GM19238 (cell line): ENCODE results near the gene FARS2.
"Not testable (repeated sequence)": the region's sequence is repeated elsewhere in the genome, so short reads cannot be mapped to it uniquely, and the experiment has no call there.

Source experiments
- DNase-seq: peaks from one replicate; pipeline ENCODE4 v3.0.0; 2011; ENCODE audit warnings: low spot score; ENCODE audit not compliant: insufficient read length

Gene FARS2

DNA sequence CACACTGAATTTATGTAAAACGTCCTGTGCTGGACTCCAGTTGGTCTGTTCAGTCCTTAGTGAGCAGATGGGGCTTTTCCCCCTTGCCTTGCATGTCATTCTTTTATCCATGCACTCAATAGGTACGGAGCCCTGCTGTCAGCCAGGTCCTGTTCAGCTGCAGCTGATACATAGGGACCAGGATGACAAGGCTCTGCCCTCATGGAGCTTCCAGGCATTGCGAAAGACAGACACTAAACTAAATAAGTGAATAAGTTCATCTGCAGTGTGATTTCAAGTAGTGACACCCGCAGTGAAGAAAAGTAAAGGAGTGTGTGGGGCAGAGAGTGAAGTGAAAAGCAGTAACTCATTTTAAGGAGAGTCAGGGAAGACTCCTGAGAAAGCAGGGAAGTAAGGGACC lies 421.2 kb downstream of the FARS2 start:
- no peak for DNase-seq

DNA sequence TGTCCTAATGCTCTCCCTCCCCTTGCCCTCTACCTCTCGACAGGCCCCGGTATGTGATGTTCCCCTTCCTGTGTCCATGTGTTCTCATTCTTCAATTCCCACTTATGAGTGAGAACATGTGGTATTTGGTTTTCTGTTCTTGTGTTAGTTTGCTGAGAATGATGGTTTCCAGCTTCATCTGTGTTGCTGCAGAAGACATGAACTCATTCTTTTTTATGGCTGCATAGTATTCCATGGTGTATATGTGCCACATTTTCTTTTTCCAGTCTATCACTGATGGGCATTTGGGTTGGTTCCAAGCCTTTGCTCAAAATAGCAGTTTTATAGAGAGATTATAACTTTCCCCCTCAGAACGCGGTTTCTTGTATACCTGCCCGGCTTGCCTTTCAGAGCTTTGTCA lies 422.4 kb downstream of the FARS2 start:
- DNase-seq, result not testable (repeated sequence)

DNA sequence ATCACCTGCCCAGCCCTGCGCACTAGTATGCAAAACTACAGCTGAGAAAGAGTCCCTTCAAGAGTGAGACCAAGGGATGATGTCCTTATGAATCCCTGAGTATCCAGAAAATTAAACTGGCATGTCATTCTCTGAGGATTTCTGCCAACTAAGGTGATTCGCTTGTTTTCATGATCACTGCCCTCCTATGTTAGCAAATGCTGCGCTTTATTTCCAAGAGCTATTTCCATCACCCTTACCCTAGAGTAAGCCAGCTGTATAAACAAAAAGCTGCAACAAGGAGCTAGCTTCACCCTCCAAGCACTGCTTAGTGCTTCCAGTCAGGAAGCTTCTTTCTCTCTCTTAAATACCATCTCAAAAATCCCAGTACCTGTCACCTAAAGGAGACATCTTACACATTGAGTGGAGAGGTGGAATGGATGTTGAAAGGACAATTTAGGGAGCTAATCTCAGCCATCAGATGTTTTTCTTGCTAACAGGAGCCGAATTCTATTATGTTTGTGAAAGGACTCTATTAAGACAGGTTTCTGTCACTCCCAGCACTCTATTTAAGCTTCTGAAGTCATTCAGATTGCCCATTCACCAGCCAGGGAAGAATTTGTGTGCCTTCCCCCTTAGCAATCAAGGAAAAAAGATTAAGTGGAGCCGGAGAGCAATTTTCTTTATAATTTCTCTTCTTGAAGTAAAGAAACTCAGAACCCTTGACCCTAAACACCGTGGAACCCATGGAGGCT lies 423.2 kb downstream of the FARS2 start:
- DNase-seq, result no peak

DNA sequence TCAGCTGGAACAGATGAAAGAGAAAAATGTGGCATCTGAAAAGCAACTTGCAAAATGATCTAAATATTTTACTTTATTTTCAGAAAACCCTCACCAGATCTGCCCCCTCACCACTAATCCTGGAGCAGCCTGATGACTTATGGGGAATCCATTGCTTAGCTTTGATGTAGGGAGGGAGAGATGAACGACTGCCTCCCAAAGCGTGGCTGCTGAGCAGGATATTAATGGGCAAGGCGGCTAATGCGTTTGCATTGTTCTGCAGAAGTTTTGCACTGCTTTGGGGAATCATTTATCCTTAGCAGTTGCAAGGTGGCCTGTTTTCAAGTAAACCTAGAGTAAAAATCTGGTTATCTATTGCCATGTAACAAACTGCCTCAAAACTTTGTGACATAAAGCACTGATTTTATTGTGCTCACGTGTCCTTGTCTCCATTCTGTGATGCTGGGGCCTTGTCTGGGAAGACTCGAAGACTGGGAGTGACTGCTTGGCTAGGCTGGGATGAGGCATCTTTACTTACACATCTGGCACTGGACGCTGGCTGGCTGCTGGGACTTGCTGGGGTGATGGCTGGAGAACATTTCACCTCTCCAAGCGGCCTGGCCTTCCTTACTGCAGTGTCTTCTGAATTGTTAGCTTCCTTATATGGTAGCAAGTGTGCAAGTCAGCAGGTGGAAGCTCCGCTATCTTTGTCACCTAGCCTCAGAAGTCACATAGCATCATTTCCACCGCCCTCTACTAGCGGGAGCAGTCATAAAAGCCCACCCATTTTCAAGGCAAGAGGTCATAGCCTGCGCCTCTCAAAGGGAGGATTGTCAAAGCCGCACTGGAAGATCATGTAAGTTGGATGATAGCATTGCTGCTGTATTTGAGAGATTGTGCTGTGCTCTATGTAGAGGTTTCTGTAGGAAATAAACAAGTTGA lies 432.2 kb downstream of the FARS2 start:
- no peak for DNase-seq

DNA sequence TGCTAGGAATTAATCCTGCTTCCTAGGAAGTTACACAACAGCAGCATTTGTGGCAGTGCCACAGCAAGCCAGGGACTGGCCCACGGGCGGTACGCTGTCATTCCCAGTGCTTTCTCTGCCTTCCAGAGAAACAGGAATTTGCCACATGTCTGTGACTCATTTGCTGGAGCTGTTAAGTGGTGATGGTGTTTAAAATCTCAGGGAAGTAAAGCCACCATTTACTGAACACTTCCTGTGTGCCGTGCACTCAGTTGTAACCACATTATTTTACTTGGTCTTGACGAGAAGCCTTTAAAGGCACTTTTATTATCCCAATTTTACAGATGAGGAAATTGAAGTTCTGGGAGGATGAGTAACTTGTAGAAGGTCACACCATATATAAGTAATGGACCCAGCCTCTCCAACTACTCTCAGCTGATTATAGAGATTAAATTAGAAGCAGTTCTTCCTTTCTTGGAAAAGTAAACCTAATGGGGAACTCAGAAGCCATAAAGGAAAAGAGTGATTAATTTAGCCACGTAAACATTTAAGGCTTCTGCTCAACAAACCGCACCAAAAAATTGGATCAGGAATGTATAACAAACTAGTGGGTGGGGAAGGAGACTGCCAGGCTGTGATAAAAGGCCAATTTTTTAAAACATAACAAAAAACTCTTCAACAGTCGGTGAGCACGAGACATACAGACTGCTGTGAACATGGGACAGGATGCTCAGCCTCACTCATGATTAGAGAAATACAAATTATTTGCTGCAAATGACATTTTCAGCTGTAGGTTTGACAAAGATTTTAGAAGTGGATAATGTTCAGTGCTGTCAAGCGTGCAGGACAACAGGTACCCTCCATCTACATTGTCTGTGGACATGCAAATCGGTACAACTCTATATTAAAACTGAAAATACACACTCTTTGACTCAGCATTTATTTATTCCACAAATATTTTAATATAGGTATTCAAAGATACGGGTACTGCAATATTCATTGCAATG lies 434.2 kb downstream of the FARS2 start:
- no peak for DNase-seq

DNA sequence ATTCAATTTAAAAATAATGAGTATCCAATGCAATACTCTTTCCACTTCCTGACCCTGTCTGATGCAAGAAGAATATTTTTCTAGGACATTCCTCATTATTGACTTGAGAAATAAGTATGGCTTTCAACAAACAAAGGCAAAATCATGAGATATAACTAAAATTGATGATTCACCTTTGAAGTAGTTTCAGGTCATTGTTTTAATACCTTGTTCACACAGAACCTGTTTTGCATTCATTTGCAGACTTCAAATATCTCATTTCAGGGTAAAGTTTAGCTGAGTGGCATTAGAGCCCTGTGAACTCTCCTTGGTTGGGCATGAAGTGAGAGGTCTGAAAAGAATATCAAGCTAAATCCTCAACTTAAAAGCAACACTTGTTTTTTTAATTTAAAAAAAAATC lies 436.2 kb downstream of the FARS2 start:
- DNase-seq, result no peak

DNA sequence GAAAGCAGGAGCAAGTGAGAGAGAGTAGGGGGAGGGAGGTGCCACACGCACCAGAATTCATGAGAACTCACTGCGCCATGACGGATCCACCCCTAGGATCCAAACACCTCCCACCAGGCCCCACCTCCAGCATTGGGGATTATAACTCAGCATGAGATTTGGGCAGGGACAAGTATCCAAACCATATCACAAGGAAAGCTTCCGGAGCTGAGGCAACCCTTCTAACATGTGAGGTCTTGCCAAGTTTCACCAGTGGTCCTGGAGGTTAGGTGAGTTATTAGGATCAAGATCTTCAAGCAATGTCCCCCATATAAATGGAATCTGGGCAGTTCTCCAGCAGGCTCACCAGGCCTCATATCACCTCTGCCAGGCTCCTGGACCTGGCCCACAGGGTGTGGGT lies 437.0 kb downstream of the FARS2 start:
- no peak for DNase-seq

DNA sequence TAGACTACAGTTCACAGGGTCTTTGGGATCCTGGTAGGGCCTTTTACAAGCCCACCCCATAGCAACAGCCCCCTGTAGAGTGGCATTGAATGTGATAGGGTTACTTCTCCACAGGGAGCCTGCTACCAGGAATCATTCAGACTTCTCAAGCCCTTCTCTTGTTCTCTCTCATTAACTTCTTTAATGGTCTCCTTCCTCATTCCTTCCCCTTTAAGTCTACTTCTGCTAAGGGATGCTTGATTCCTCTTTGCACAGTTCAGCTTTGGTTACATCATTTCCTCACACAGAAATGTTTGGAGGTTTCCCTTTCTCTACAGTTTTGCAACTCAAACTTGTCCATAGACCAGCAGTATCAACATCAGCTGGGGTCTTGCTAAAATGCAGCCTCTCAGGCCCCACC lies 437.8 kb downstream of the FARS2 start:
- DNase-seq, result not testable (repeated sequence)

DNA sequence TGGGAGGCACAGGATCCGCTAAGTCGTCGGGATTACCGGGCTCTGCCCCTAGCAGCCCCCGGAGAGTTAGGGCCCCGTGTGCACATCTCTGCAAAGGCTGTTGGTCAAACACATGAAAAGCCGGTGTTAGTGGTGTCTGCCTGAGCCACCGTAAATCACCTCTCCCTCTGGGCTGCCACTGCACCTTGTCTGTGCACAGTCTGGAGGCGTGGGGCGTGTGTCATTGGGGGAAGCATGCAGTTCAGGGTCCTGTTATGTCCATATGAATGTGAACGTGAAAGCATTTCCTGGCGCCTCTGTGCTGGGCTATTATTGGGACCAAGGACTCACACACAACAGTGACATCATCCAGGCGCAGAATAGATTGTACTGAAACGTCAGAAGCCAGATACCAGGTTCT lies 439.9 kb downstream of the FARS2 start:
- no peak for DNase-seq

DNA sequence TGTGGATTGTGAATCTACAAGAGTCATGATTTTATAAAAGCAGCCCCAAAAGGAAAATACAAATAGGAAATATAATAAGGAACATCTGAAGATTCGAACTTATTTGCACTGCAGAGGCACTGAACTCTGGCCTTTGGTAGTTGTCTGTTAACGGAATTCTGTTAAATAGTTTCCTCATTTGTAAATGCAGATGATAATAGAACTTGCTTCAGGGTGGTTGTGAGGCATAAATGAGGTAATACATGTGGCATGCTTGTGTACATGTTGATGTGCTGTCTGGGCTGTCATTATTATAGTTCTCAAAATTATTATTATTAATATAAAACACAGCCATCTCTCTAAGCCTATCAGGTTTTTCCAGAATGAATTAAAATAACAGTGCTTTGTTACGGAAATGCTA lies 443.4 kb downstream of the FARS2 start:
- DNase-seq, result no peak

DNA sequence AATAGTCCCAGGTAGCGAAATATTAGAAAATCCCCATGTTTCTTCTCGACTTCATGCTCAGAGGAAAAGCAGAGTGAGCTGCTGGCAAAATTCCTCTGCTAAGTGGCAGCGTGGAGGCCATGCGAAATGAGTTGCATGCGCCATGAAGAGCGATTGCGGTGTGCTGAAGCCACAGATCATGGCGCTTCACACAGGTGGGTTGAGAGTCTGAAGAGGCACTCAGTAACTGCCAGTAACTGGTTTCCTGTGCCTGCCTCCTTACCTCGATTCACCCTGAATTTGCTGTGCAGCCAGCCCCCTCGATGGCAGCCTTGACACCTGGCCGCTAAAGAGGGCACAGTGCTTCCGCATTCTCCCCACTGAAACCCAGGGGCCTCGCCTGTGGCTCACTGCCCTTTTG lies 443.9 kb downstream of the FARS2 start:
- no peak for DNase-seq

DNA sequence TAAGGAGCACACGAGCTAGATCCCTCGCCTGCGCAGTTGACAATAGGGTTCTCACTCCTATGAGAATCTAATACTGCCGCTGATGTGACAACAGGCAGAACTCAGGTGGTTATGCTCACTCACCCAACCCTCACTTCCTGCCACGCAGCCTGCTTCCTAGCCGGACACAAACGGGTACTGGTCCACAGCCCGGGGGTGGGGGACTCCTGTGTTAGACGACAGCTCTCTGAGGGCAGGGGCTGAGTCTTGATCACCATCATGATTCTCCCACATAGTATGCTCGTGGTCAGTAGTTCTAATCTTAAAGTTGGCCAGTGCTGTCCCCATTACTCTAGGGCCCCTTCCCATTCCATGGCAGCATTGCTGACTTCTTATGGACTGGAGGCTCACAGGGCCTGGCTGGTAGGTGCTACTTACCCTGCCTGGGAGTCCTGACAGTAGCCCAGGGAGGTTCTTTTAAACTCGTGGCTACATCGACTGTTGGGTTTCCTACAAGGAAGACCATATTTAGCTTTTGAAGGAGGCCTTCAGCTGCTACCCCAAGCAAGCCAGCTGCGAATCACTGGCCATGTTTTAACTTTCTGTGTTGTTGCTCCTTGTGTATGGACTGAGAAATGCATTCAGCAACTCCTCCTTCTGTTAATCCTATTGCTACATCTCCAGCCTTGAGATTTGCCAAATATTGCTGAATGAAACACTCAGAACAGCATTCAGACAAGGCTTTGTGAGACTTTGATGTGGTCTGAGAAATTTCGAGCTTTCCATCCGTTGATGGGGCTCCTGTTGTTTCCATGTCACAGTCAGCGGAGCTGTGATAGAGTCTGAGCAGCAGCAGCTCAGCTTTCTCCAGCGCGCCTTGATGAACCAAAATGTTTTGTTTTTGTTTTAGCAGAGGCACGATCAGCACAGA lies 445.1 kb downstream of the FARS2 start:
- no peak for DNase-seq

DNA sequence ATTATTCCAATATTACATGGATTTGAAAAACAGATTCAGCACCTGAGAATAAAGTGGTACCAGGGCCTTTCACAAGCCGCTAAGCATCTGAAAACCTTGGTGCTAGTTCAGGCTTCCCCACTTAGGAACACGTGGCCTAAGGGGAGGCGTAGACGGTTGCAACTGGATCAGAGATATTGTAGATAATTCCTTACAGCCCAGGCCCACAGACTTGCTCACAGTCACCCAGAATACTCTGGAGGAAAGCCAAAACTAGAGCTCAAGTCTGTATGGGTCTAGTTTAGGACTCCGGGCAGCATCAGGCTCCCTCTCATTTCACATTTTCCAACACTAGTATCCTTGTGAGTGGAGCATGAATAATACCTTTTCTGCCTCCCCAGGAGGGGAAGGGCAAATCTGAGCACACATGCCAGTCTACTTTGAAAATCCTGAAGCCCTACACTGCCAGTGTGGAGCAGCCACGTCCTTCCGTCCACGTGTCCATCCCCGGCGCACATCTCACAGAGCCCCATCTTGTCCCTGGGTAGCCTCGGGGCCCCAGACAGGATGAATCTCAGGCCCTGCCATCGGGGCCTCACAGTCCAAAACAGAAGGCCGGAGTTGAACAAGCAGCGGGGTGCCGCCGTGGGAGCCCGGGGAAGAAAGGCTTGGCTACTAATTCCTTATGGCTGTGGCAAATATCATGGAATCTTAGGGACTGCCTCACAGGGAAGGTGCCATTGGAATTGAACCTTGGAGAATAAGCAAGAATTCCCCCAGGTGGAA lies 446.1 kb downstream of the FARS2 start:
- no peak for DNase-seq

DNA sequence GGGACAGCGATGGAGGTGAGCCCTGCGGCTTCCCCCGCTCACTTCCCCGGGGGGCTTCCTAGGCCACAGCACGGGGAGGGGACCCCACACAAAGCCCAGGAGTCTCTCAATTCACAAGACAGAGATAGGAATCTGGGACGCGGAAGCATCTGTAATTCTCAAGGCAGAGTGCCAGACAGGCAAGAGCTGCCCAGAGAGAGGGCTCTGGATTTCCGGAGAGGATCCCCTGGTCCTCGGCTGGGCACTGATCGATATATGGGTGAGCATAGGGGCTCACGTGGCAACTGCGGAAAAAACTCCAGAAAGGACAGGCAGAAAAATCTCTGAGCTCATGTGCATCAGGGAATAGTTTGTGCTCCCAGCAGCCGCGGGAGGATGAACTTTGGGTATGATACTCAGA lies 449.2 kb downstream of the FARS2 start:
- no peak for DNase-seq

DNA sequence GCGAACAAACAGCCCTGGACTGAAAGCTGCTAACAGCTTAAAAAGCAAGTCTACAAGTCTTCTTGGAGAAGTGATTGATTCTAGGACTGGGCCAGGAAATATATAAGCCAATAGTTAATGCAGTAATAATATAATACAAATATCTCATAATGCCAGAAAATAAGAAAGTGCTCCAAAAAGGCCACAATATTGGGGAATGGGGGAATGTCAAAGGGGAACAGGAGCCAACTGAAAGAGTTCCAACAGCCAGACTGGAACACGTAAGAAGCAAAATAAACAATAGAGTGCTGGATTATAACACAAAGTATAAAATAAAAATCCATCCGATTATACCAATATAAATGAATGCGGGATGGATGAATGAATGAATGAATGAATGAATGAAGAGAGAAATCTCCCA lies 449.6 kb downstream of the FARS2 start:
- DNase-seq, result no peak

DNA sequence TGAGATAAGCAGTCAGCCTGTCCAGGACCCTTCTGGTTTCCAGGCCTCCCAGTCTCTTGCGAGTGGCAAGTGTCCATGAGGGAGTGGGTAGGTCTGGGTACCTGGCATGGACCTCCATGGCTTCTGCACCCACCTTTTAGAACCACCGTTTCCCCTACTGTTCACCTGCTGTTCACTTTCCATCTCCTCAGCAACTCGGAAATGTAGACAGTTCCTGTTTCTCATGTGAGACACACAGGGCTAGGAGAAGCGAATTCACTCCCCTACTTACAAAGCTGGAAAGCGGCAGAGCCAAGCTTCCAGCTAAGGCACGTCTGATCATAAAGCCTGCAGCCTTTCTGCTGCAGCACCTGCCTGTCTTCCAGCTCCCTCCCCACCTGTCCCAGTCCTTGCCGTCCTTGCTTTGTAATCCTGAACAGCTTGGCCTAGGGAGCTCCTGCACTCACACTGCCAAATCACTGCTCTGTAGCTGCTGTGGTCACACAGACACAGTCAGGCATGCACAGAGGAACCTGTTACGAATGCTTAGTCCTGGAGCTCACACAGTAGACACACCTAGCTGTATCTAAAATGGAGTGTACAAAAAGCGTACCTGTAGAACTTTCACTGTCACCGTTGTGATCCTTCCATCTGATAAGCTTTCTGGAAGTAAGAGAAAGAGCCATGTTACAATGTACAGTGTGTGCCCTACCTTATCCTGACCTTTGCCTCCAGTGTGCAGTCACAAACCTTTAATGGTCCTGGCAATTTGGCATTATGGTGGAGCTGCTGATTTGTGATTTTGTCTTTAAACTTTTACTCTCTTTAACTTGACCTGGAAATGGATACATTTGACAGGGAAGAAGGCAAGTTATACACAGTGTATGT lies 451.3 kb downstream of the FARS2 start:
- DNase-seq, result no peak

DNA sequence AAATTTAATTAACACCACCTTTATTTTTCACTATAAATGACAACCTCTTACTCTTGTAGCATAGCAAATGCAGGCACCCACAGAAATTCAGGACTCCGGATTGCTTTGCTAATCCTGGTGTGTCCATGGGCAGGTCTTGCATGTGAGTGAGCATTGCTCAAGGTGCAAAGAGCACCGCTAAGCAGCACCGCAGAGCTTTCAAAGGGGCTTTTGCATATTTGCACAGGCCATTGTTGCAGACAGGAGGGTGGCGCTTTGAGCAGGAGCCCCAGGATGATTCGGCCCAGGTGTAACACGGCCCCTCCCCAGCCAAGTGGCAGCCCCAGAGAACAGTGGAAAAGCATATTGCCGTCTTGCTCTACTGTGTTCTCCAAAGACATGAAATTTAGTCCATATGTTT lies 452.2 kb downstream of the FARS2 start:
- DNase-seq, result no peak

DNA sequence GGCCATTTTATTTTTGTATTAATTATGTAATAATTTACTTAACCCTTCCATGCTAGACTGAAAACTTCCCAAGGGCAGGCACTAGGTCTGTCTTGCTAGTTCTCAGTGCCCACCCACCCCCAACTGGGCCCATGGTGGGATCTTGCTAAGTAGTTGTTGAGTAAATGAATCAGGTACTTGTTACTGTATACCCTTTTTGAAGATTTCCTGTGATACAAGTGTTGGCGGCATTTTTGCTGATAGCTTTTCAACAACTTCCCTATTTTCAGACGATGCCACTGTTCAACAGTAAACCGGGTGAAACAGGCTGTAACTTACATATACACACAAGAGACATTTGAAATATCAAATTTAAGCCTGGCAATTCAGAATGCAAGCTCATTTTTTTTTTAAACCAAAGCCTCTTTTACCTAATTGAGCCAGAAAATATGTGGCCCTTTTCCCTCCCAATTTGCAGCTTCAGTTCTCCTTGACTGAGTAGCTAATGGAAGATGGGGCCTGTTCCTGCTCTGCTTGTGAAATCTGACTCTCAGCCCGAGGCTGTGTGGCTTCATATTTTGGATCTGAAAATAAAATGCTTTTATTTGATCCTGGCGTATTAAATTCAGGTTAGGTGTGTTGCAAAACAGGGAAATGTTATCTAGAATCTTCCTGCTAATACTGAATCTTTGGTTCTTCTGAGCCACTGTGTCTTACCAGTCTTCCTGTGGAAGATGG lies 457.1 kb downstream of the FARS2 start:
- DNase-seq, result no peak
